DOHH2 (cell line): ENCODE data around the gene RBPMS2.

Source experiments
- H3F3A ChIP-seq: fragments of 200-600 bp; sonication (generic), shearing (Covaris generic); 2 replicates; pipeline ENCODE4 v1.6.0; 2016; ENCODE audit warnings: antibody characterized with exemption, mild to moderate bottlenecking; ENCODE audit not compliant: control insufficient read depth, insufficient read depth
- H3K27ac ChIP-seq: fragments of 200-600 bp; sonication (generic); 2 replicates; pipeline ENCODE4 v1.5.1; 2014; ENCODE audit warnings: low read depth, mild to moderate bottlenecking, low read length, moderate library complexity
- H3K27me3 ChIP-seq: fragments of 200-600 bp; sonication (generic); 2 replicates; pipeline ENCODE4 v1.6.1; 2014; ENCODE audit warnings: mild to moderate bottlenecking, low read length, mixed read lengths; ENCODE audit not compliant: control insufficient read depth
- H3K36me3 ChIP-seq: fragments of 200-600 bp; sonication (generic); 2 replicates; pipeline ENCODE4 v1.6.1; 2014; ENCODE audit warnings: mild to moderate bottlenecking, low read length, moderate library complexity, mixed read lengths; ENCODE audit not compliant: control insufficient read depth
- H3K4me1 ChIP-seq: fragments of 200-600 bp; sonication (generic); 2 replicates; pipeline ENCODE4 v1.6.1; 2014; ENCODE audit warnings: mild to moderate bottlenecking, low read length, mixed read lengths; ENCODE audit not compliant: control insufficient read depth
- H3K4me2 ChIP-seq: fragments of 200-600 bp; sonication (generic); 2 replicates; pipeline ENCODE4 v1.6.0; 2014; ENCODE audit warnings: mild to moderate bottlenecking, low read length, moderate library complexity
- H3K4me3 ChIP-seq: fragments of 200-600 bp; sonication (generic); 2 replicates; pipeline ENCODE4 v1.5.1; 2014; ENCODE audit warnings: mild to moderate bottlenecking, low read length, mixed read lengths
- H3K79me2 ChIP-seq: fragments of 200-600 bp; sonication (generic); 2 replicates; pipeline ENCODE4 v1.6.1; 2014; ENCODE audit warnings: mild to moderate bottlenecking, low read length, mixed read lengths; ENCODE audit not compliant: control insufficient read depth
- H3K9me2 ChIP-seq: fragments of 200-600 bp; sonication (generic); replicated peaks from 2 replicates; pipeline ENCODE4 v1.6.1; 2014; ENCODE audit warnings: mild to moderate bottlenecking, low read length, mixed read lengths; ENCODE audit not compliant: control insufficient read depth
- H3K9me3 ChIP-seq: fragments of 200-600 bp; sonication (generic); 2 replicates; pipeline ENCODE4 v1.6.1; 2014; ENCODE audit warnings: antibody characterized with exemption, low read length, mixed read lengths; ENCODE audit not compliant: control insufficient read depth, insufficient read depth
- H4K20me1 ChIP-seq: fragments of 200-600 bp; sonication (generic); 2 replicates; pipeline ENCODE4 v1.6.0; 2014; ENCODE audit warnings: low read depth, mild to moderate bottlenecking, antibody characterized with exemption, low read length, moderate library complexity; ENCODE audit not compliant: control insufficient read depth, insufficient read depth
- CTCF ChIP-seq: fragments of 200-600 bp; sonication (generic); IDR thresholded peaks from one replicate; pipeline ENCODE4 v1.5.1; 2014; ENCODE audit warnings: antibody characterized with exemption, mild to moderate bottlenecking, low read depth, low read length; ENCODE audit not compliant: poor library complexity, severe bottlenecking
- EZH2phosphoT487 ChIP-seq: fragments of 200-600 bp; sonication (generic); IDR thresholded peaks from 2 replicates; pipeline ENCODE4 v1.6.1; 2017; ENCODE audit warnings: borderline replicate concordance, mild to moderate bottlenecking, antibody characterized with exemption, low read length, moderate library complexity, mixed read lengths

Gene RBPMS2

GRCh38 chr15:64763462-64763861, 11.9 kb downstream of the RBPMS2 start:
- H3K9me2 ChIP-seq, result no peaks in the 10 kb centered on the region
- H3K36me3 ChIP-seq, result no peaks in the 10 kb centered on the region
- no peaks in the 10 kb centered on the region for H3F3A ChIP-seq
- H3K4me2 ChIP-seq, result no peak overlapping the region
- no peak overlapping the region for H3K4me3 ChIP-seq
- H4K20me1 ChIP-seq, result no peaks in the 10 kb centered on the region
- no peaks in the 10 kb centered on the region for H3K9me3 ChIP-seq
- no peaks in the 10 kb centered on the region; the same call in 1 of the 2 replicates for H3K27me3 ChIP-seq
- no peaks in the 10 kb centered on the region for H3K4me1 ChIP-seq
- no peak overlapping the region for H3K27ac ChIP-seq
- TF ChIP-seq CTCF (no peak), EZH2phosphoT487 (no peak)
- H3K79me2 ChIP-seq, result no peaks in the 10 kb centered on the region

GRCh38 chr15:64763021-64763420, 12.4 kb downstream of the RBPMS2 start:
- Histone ChIP-seq H3K4me2 (no peak overlapping the region), H3K4me1 (no peaks in the 10 kb centered on the region), H3K27ac (no peak overlapping the region), H3K9me3 (no peaks in the 10 kb centered on the region), H3K9me2 (no peaks in the 10 kb centered on the region), H3K27me3 (peaks cover 3% of the 10 kb centered on the region; the same call in 1 of the 2 replicates), H3F3A (no peaks in the 10 kb centered on the region), H3K4me3 (no peak overlapping the region), H3K79me2 (no peaks in the 10 kb centered on the region), H3K36me3 (no peaks in the 10 kb centered on the region), H4K20me1 (no peaks in the 10 kb centered on the region)
- TF ChIP-seq CTCF, result no peak
- no peak for TF ChIP-seq EZH2phosphoT487

GRCh38 chr15:64762546-64762945, 12.8 kb downstream of the RBPMS2 start:
- H3K9me2 ChIP-seq, result no peaks in the 10 kb centered on the region
- no peak overlapping the region for H3K4me3 ChIP-seq
- H4K20me1 ChIP-seq, result no peaks in the 10 kb centered on the region
- H3K27ac ChIP-seq, result no peak overlapping the region
- H3K4me2 ChIP-seq, result no peak overlapping the region
- no peaks in the 10 kb centered on the region for H3K4me1 ChIP-seq
- no peak for TF ChIP-seq EZH2phosphoT487
- no peak for TF ChIP-seq CTCF
- H3F3A ChIP-seq, result no peaks in the 10 kb centered on the region
- no peaks in the 10 kb centered on the region for H3K9me3 ChIP-seq
- no peaks in the 10 kb centered on the region for H3K79me2 ChIP-seq
- peaks cover 5% of the 10 kb centered on the region for H3K27me3 ChIP-seq
- H3K36me3 ChIP-seq, result no peaks in the 10 kb centered on the region

GRCh38 chr15:64761156-64761555, 14.2 kb downstream of the RBPMS2 start:
- TF ChIP-seq EZH2phosphoT487, result no peak
- H3K9me3 ChIP-seq, result no peaks in the 10 kb centered on the region
- no peaks in the 10 kb centered on the region for H3K4me1 ChIP-seq
- no peak overlapping the region for H3K4me3 ChIP-seq
- no peaks in the 10 kb centered on the region for H3K36me3 ChIP-seq
- no peaks in the 10 kb centered on the region for H3K9me2 ChIP-seq
- H3K27me3 ChIP-seq, result peaks cover 13% of the 10 kb centered on the region
- H3K4me2 ChIP-seq, result no peak overlapping the region
- H3K27ac ChIP-seq, result no peak overlapping the region
- no peaks in the 10 kb centered on the region for H3K79me2 ChIP-seq
- no peaks in the 10 kb centered on the region for H3F3A ChIP-seq
- no peaks in the 10 kb centered on the region for H4K20me1 ChIP-seq
